Neural cell (in vitro differentiated cells): ENCODE results near the gene TEX14.

Experiments
- EP300 ChIP-seq: fragments of 450-650 bp; conservative IDR thresholded peaks from 2 replicates; pipeline ENCODE4 v1.6.1; 2014; ENCODE audit warnings: antibody characterized with exemption, mild to moderate bottlenecking, moderate library complexity; ENCODE audit not compliant: poor library complexity, severe bottlenecking
- EZH2 ChIP-seq: fragments of 200-600, 300-800 bp; shearing (Covaris generic), sonication (generic); IDR thresholded peaks from 2 replicates; pipeline ENCODE4 v1.6.1; 2014; ENCODE audit warnings: antibody characterized with exemption, low read length, borderline replicate concordance, mild to moderate bottlenecking; ENCODE audit not compliant: insufficient read depth, poor library complexity, severe bottlenecking
- POLR2AphosphoS5 ChIP-seq: IDR thresholded peaks from 2 replicates; pipeline ENCODE4 v1.6.1; 2012
- RAD21 ChIP-seq: fragments of 450-650 bp; conservative IDR thresholded peaks from 2 replicates; pipeline ENCODE4 v1.6.1; 2014; ENCODE audit warnings: antibody characterized with exemption, mild to moderate bottlenecking, moderate library complexity
- SMC3 ChIP-seq: fragments of 450-650 bp; conservative IDR thresholded peaks from 2 replicates; pipeline ENCODE4 v1.6.1; 2014; ENCODE audit warnings: antibody characterized with exemption, mild to moderate bottlenecking, moderate library complexity; ENCODE audit not compliant: poor library complexity
- TAF1 ChIP-seq: IDR thresholded peaks from 2 replicates; pipeline ENCODE4 v1.6.1; 2012; ENCODE audit warnings: low read depth
- TF ChIP-seq, protein P1 (sequence below): fragments of 450-650 bp; IDR thresholded peaks from 2 replicates; pipeline ENCODE4 v1.5.1; 2014; ENCODE audit warnings: antibody characterized with exemption, mild to moderate bottlenecking, moderate library complexity; ENCODE audit not compliant: poor library complexity, severe bottlenecking
- TF ChIP-seq, protein P2 (sequence below): IDR thresholded peaks from 2 replicates; pipeline ENCODE4 v1.6.1; 2012; ENCODE audit warnings: borderline replicate concordance

DNA sequence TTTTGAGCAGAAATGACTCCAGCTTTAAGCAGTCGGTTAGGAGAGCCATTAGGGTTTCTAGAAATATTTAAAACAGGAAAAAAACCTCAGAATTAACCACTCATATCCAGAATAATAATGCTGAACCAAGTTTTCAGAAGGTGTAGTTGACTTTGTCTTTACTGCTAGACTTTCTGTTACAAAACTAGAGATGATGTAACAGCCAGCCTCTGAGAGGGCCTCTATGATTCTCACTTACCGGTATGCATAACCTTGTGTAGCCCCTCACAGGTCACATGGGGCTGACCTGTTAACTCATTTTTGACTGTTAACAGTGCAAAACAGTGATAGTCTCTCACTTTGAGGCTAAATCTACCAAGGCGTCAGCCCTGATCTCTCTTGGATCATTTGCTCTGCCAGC, 74.3 kb downstream of the TEX14 start:
- TF ChIP-seq, protein P1, sequence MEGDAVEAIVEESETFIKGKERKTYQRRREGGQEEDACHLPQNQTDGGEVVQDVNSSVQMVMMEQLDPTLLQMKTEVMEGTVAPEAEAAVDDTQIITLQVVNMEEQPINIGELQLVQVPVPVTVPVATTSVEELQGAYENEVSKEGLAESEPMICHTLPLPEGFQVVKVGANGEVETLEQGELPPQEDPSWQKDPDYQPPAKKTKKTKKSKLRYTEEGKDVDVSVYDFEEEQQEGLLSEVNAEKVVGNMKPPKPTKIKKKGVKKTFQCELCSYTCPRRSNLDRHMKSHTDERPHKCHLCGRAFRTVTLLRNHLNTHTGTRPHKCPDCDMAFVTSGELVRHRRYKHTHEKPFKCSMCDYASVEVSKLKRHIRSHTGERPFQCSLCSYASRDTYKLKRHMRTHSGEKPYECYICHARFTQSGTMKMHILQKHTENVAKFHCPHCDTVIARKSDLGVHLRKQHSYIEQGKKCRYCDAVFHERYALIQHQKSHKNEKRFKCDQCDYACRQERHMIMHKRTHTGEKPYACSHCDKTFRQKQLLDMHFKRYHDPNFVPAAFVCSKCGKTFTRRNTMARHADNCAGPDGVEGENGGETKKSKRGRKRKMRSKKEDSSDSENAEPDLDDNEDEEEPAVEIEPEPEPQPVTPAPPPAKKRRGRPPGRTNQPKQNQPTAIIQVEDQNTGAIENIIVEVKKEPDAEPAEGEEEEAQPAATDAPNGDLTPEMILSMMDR = no peak
- TF ChIP-seq RAD21 (no peak), SMC3 (no peak), EP300 (no peak), POLR2AphosphoS5 (no peak), EZH2 (no peak), TAF1 (no peak)
- TF ChIP-seq, protein P2, sequence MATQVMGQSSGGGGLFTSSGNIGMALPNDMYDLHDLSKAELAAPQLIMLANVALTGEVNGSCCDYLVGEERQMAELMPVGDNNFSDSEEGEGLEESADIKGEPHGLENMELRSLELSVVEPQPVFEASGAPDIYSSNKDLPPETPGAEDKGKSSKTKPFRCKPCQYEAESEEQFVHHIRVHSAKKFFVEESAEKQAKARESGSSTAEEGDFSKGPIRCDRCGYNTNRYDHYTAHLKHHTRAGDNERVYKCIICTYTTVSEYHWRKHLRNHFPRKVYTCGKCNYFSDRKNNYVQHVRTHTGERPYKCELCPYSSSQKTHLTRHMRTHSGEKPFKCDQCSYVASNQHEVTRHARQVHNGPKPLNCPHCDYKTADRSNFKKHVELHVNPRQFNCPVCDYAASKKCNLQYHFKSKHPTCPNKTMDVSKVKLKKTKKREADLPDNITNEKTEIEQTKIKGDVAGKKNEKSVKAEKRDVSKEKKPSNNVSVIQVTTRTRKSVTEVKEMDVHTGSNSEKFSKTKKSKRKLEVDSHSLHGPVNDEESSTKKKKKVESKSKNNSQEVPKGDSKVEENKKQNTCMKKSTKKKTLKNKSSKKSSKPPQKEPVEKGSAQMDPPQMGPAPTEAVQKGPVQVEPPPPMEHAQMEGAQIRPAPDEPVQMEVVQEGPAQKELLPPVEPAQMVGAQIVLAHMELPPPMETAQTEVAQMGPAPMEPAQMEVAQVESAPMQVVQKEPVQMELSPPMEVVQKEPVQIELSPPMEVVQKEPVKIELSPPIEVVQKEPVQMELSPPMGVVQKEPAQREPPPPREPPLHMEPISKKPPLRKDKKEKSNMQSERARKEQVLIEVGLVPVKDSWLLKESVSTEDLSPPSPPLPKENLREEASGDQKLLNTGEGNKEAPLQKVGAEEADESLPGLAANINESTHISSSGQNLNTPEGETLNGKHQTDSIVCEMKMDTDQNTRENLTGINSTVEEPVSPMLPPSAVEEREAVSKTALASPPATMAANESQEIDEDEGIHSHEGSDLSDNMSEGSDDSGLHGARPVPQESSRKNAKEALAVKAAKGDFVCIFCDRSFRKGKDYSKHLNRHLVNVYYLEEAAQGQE = no peak
